A549 (cell line): ENCODE measurements around the gene FEM1C. TPM values are rescaled to one million over a fixed set of nuclear protein-coding genes. Genes with fewer than 3 reads are reported as not detected.

Source experiments
- ATAC-seq, 2 experiments: fragments of 200-7000 bp in 1 of 2; fragments of >200 bp in 1 of 2; cut with Nextera tagmentation in 1 of 2; cut with Tn5 transposase in 1 of 2; 3 replicates each; pipeline versions ENCODE4 v1.8.0 to v1.9.1; 2018 to 2020; ENCODE audit warnings: mild to moderate bottlenecking in 1 of 2, moderate library complexity in 1 of 2
- CTCF ChIA-PET: fragments of 300-600 bp; sonication (Branson Sonifier 250); formaldehyde crosslinking; extraction: SDS; loops from one replicate; lab custom pipeline; 2021; ENCODE audit warnings: antibody characterized with exemption, inconsistent platforms; lab: Yijun Ruan, JAX
- POLR2A ChIA-PET: fragments of 350-600 bp; formaldehyde crosslinking; extraction: SDS; loops from one replicate; lab custom pipeline; 2021; ENCODE audit warnings: antibody characterized with exemption, inconsistent platforms; lab: Yijun Ruan, JAX
- DNase-seq, 2 experiments: peaks; one replicate each; pipeline versions ENCODE4 v3.0.0 to v3.0.0-alpha.2; 2011 to 2016; ENCODE audit warnings: low read depth in 1 of 2, low spot score in 1 of 2
- FAIRE-seq: peaks from 2 replicates; lab custom pipeline; 2011; peaks lifted over from hg19 to GRCh38; lab: Jason Lieb, UNC
- H3K27ac ChIP-seq, 2 experiments: fragments of >200 bp; sonication (Bioruptor Twin); formaldehyde crosslinking; 3 replicates each; pipeline ENCODE4 v1.5.1; 2016 to 2017
- H3K4me1 ChIP-seq: fragments of >200 bp; sonication (Bioruptor Twin); formaldehyde crosslinking; 3 replicates; pipeline ENCODE4 v1.6.1; 2016
- H3K4me2 ChIP-seq: fragments of >200 bp; sonication (Bioruptor Twin); formaldehyde crosslinking; 3 replicates; pipeline ENCODE4 v1.6.1; 2016
- H3K4me3 ChIP-seq: fragments of >200 bp; sonication (Bioruptor Twin); formaldehyde crosslinking; 3 replicates; pipeline ENCODE4 v1.5.1; 2016
- H3K9me3 ChIP-seq: fragments of >200 bp; sonication (Bioruptor Twin); formaldehyde crosslinking; 3 replicates; pipeline ENCODE4 v1.6.1; 2016
- ATOH8 ChIP-seq: fragments of 250-450 bp; sonication (Bioruptor Pico); IDR thresholded peaks from 2 replicates; pipeline ENCODE4 v1.5.0; 2020; ENCODE audit warnings: low read depth, mild to moderate bottlenecking, moderate library complexity
- CEBPB ChIP-seq, 2 experiments: fragments of >200 bp in 1 of 2; sonication (Bioruptor Twin) in 1 of 2; formaldehyde crosslinking in 1 of 2; IDR thresholded peaks; 2 replicates each; pipeline ENCODE4 v1.6.1; 2012 to 2016
- CTCF ChIP-seq: fragments of >200 bp; sonication (Bioruptor Twin); formaldehyde crosslinking; IDR thresholded peaks from 3 replicates; pipeline ENCODE4 v1.5.1; 2016
- FOSB ChIP-seq: fragments of 250-450 bp; sonication (Bioruptor Pico); IDR thresholded peaks from 2 replicates; pipeline ENCODE4 v1.5.0; 2020; ENCODE audit warnings: mild to moderate bottlenecking, moderate library complexity
- HOXB13 ChIP-seq: fragments of 250-450 bp; sonication (Bioruptor Pico); IDR thresholded peaks from 2 replicates; pipeline ENCODE4 v1.5.0; 2020; ENCODE audit warnings: low read depth, mild to moderate bottlenecking, moderate library complexity
- JUNB ChIP-seq: fragments of >200 bp; sonication (Bioruptor Twin); formaldehyde crosslinking; IDR thresholded peaks from 2 replicates; pipeline ENCODE4 v1.6.1; 2016
- MAZ ChIP-seq: fragments of 150-350 bp; IDR thresholded peaks from 2 replicates; pipeline ENCODE4 v1.6.1; 2014; ENCODE audit warnings: antibody characterized with exemption, low read depth, low read length, borderline replicate concordance
- REST ChIP-seq: fragments of 200-600 bp; sonication (generic); IDR thresholded peaks from 2 replicates; pipeline ENCODE4 v1.6.1; 2016; ENCODE audit warnings: antibody characterized with exemption, mild to moderate bottlenecking, moderate library complexity
- RFX5 ChIP-seq: fragments of 450-650 bp; IDR thresholded peaks from 2 replicates; pipeline ENCODE4 v1.7.1; 2014; ENCODE audit warnings: antibody characterized with exemption, mild to moderate bottlenecking, moderate library complexity
- RNF2 ChIP-seq: fragments of 200-600 bp; sonication (generic); IDR thresholded peaks from 2 replicates; pipeline ENCODE4 v1.6.1; 2016; ENCODE audit warnings: low read depth, mild to moderate bottlenecking, antibody characterized with exemption, moderate library complexity, borderline replicate concordance
- SMC3 ChIP-seq: fragments of >200 bp; sonication (Bioruptor Twin); formaldehyde crosslinking; IDR thresholded peaks from 3 replicates; pipeline ENCODE4 v1.6.1; 2018; ENCODE audit warnings: inconsistent platforms
- TP53 ChIP-seq: fragments of 250-450 bp; sonication (Bioruptor Pico); IDR thresholded peaks from 2 replicates; pipeline ENCODE4 v1.5.0; 2021; ENCODE audit warnings: mild to moderate bottlenecking, moderate library complexity
- ZC3H11A ChIP-seq: fragments of 450-650 bp; IDR thresholded peaks from 2 replicates; pipeline ENCODE4 v1.6.1; 2014; ENCODE audit warnings: antibody characterized with exemption, mild to moderate bottlenecking
- ZFP36 ChIP-seq: fragments of 450-650 bp; IDR thresholded peaks from 2 replicates; pipeline ENCODE4 v1.6.1; 2014; ENCODE audit warnings: borderline replicate concordance; ENCODE audit not compliant: partially characterized antibody
- ZNF302 ChIP-seq: fragments of 250-450 bp; sonication (Bioruptor Pico); IDR thresholded peaks from 2 replicates; pipeline ENCODE4 v1.9.0; 2021; ENCODE audit warnings: inconsistent platforms, mild to moderate bottlenecking, moderate library complexity
- WGBS: methylation state at CpG from one replicate; pipeline ENCODE4 v1.1.6; 2017; ENCODE audit errors: missing lambda C conversion rate; 5-methylcytosine and 5-hydroxymethylcytosine counted together
- polyA plus RNA-seq, 4 experiments: library from polyadenylated mRNA; depleted of rRNA in 3 of 4; stranded (reverse); fragments of >200 nt; fragmentation: RNase III in 1 of 4; extraction: RNeasy Plus Mini Kit Qiagen cat#74134 plus additional on column Dnase treatment in 1 of 4; gene quantifications; 2 replicates in 3 of 4; 3 replicates in 1 of 4; pipeline ENCODE4 v1.2.3, GENCODE V29; 2011 to 2017

FEM1C gene
- polyA plus RNA-seq, 2 of the 4 experiments (the other 2 are of a cell fraction) = 6.3 to 8.4 TPM

- CTCF ChIA-PET = interaction anchor here (0.7 to 1.9 kb wide), 3 partner anchors 75 to 187 kb away, joined by 3 to 4 read pairs (median 3); no protein-coding TSS in a partner anchor
- Histone ChIP-seq H3K4me3 (no peak overlapping the region), H3K27ac (no peak overlapping the region), H3K4me2 (no peak overlapping the region), H3K4me1 (no peaks in the 10 kb centered on the region), H3K9me3 (no peaks in the 10 kb centered on the region)
- no peak for TF ChIP-seq MAZ
- WGBS = 71% methylated on average over 5 of the region's 5 CpGs
- ATAC-seq (no peak), FAIRE-seq (no peak), DNase-seq (no peak)
- POLR2A ChIA-PET = no interaction called here
Observed at GRCh38 chr5:115496936-115497576, 47.5 kb downstream of the FEM1C start.

- POLR2A ChIA-PET = no interaction called here
- Histone ChIP-seq H3K9me3 (no peaks in the 10 kb centered on the region), H3K4me2 (no peak overlapping the region), H3K4me3 (no peak overlapping the region), H3K4me1 (no peaks in the 10 kb centered on the region), H3K27ac (no peak overlapping the region)
- TF ChIP-seq HOXB13 (CRISPR knock-in tag) (no peak), ZNF302 (CRISPR knock-in tag) (no peak), RNF2 (no peak), ATOH8 (CRISPR knock-in tag) (no peak), REST (no peak), TP53 (no peak), ZFP36 (no peak), CEBPB (IDR thresholded peaks at IDR 0.05) (no peak), FOSB (CRISPR knock-in tag) (no peak), ZC3H11A (no peak), JUNB (no peak), SMC3 (no peak), CTCF (no peak), MAZ (no peak), RFX5 (no peak)
- 67% methylated on average over 6 of the region's 6 CpGs for WGBS
- FAIRE-seq (no peak), DNase-seq (no peak), ATAC-seq (no peak)
- CTCF ChIA-PET = interaction anchor here (0.6 to 1.1 kb wide), 2 partner anchors 31 to 79 kb away, joined by 3 read pairs; no protein-coding TSS in a partner anchor
Observed at GRCh38 chr5:115494570-115495289, 49.8 kb downstream of the FEM1C start.
